Hematopoietic multipotent progenitor cell treated with erythropoietin and hydrocortisone succinate and interleukin-3 and kit ligand, for 8 days (in vitro differentiated cells): ENCODE measurements around the gene NT5DC1.
"Not testable (repeated sequence)": the region's sequence is repeated elsewhere in the genome, so short reads cannot be mapped to it uniquely, and the experiment has no call there.

Experiments
- DNase-seq: peaks from one replicate; pipeline ENCODE4 v3.0.0-alpha.2; 2015

NT5DC1 gene

DNA sequence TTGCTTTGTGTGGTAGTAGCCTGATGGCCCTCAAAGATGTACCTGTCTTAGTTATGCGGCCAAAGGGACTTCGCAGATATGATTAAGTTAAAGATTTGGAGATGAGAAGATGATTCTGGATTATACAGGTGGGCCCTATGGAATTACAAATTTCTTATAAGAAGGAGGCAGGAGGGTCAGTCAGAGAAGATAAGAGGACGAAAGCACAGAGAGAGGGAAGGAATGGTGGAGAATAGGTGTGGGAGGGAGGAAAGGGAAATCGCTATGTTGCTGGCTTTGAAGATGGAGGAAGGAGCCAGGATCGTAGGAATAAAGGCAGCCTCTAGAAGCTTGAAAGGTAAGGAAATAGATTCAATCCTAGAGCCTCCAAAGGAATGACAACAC, 180.3 kb downstream of the NT5DC1 start:
- DNase-seq, result no peak

GRCh38 chr6:116282698-116283097, 182.0 kb downstream of the NT5DC1 start:
- no peak for DNase-seq

- DNase-seq, result no peak
Observed at GRCh38 chr6:116283191-116283590, 182.5 kb downstream of the NT5DC1 start.

DNA sequence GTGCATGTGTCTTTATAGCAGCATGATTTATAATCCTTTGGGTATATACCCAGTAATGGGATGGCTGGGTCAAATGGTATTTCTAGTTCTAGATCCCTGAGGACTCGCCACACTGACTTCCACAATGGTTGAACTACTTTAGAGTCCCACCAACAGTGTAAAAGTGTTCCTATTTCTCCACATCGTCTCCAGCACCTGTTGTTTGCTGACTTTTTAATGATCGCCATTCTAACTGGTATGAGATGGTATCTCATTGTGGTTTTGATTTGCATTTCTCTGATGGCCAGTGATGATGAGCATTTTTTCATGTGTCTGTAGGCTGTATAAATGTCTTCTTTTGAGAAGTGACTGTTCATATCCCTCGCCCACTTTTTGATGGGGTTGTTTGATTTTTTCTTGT, 184.3 kb downstream of the NT5DC1 start:
- not testable (repeated sequence) for DNase-seq

DNA sequence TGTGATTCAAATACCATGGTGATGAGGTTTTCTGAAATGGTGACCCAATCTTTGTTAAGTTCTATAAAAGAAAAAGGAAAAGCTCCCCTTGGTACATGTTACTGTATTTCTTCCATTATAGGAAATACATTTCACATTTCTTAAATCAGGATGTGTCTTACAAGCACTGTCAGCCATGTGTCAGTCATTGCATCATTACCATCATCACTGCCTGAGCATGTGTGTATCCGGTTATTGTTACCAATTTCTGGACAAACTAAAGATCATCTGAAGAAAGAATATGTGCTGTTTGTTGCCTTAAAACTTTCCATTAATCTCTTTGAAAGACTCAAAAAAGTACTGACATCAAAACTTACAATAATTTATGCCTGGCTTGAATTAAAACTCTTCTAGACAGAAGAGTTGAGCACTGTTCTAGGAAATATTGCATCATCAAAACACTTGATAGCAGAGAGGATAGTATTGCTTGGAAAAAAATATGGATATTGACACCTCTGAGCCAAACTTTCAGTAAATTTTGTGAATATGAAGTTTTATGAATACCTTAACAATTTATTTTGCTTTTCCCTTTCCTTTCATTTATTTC, 186.2 kb downstream of the NT5DC1 start:
- DNase-seq, result no peak

DNA sequence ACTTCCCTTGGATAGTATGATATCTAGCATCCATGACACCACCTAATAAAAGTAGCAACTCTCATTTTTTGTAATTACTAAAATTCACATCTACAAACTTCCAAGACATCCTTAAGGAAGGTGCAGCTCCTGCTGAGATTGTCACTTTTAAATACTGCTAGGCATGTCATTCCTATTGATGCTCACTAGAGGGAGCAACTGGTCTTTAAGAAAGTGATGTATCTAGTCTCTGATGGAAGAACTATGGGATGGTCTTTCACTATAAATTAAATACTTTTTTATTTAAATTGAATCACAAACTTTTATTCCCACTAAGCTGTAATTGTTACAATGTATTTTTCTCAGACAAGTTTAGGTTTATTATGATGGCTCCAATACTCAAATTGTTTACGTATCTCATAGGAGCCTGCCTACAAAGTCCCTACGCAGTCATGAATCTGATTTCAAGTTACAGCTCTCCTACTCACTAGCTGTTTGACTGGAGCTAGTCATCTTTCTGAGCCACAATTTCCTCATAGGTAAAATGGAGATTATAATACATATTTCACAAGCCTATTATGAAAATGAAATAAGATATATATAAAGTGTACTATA, 187.1 kb downstream of the NT5DC1 start:
- peak; percentile 61 for DNase-seq

GRCh38 chr6:116289876-116290275, 189.2 kb downstream of the NT5DC1 start:
- no peak for DNase-seq

GRCh38 chr6:116290799-116291198, 190.1 kb downstream of the NT5DC1 start:
- DNase-seq, result no peak

DNA sequence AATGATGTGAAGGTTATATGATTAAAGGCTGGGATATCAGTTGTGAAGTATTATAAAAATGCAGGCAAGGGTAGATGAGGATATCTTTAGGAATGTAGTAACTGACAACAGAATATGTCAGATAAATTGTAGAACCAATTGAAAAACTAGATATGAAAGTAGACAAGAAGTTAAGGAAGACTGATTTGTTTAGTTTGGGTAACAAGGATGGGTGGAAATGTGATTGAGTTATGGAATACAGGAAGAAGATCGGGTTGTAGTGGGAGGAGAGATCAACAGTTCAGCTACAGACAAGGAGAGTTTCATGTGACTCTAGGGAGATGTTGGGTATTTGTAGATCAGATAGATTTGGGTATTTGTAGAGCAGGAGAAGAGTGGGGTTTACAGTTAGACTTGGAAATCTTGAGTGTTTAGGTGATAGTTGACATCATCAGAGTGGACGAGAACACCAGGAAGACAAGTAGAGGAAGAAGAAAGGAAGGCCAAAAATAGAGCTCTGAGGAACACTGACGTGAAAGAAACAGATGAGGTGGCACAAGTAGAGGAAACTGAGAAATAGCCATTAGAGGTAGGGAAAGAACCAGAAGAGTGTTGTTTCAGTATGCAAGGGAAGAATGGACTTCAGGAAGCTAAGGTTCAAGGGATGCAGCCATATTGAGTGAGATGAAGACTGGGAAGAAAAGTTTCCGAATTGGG, 191.2 kb downstream of the NT5DC1 start:
- no peak for DNase-seq

DNA sequence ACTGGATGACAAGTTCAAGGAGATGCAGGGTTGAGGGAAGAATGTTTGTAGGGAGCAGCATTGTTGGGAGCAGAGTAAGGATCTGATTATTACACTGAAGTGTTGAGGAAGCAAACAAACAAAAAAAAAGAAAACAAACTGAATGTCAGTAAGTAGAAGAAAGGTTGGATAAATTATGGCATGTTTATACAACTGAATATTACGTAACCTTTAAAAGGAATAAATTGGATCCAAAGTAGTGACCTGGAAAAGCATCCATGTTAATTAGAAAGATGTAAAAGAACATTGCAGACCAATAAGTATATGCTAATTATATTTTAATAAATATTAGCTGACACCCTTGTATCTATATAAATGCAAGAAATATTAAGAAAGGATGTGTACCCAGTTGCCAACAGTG, 191.9 kb downstream of the NT5DC1 start:
- DNase-seq, result no peak

DNA sequence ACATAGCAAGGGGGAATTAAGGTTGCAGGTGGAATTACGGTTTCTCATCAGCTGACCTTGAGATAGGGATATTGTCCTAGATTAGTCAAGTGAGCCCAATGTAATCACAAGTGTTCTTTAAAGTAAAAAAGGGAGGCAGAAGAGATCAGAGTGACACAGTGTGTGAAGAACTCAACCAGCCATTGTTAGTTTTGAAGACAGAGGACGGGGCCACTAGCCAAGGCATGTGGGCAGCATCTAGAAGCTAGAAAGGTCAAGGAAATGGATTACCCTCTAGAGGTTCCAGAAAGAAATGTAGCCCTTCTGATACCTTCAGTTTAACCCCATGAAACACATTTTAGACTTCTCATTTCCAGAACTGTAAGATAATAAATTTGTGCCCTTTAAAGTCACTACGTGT, 197.6 kb downstream of the NT5DC1 start:
- DNase-seq, result no peak

GRCh38 chr6:116298973-116299372, 198.3 kb downstream of the NT5DC1 start:
- DNase-seq, result no peak
